GM18502 (cell line): ENCODE data around the gene DPP10.

Experiments used
- ATAC-seq: cut with Tn5 transposase; IDR thresholded peaks from one replicate; pipeline ENCODE4 v1.9.1; 2021; ENCODE audit warnings: mild to moderate bottlenecking; ENCODE audit not compliant: unreplicated experiment, poor library complexity

Gene DPP10

DNA sequence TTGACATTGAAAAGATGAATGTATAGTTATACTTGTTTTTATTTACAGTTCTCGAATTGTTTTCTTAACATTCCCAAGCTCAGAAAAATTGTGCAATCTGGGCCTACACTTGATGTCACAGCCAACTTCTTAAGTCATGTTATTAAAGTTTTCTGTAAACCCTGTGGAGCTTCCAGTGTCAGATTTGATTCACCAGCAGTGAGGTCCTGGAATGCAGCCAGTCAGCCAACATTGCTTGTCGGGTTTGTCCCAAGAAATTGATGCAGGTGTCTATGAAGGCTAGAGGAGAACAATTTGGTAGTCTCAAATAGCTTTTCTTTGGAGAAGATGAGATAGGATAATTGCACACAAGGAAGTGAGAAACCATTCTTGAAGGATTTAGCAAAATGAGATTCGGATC, 732.2 kb downstream of the DPP10 start:
- ATAC-seq: no peak

DNA sequence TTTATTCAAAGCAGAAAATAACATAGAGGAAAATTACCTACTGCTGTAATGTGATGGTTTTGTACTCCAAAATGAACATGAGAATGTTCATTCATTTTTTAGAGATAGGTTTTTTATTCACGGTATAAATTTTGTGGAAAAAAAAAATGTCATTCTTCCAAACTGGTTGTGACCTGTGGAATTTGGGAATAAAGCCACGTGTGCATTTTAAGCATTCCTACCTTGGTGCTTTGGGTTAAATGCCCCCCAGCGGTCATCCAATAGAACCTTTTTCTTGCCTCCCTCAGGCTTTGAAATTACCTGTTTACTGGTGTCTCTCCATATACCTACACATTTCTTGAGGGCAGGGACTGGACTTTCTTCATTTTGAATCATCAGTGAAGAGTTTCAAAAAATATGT, 740.7 kb downstream of the DPP10 start:
- ATAC-seq: no peak

DNA sequence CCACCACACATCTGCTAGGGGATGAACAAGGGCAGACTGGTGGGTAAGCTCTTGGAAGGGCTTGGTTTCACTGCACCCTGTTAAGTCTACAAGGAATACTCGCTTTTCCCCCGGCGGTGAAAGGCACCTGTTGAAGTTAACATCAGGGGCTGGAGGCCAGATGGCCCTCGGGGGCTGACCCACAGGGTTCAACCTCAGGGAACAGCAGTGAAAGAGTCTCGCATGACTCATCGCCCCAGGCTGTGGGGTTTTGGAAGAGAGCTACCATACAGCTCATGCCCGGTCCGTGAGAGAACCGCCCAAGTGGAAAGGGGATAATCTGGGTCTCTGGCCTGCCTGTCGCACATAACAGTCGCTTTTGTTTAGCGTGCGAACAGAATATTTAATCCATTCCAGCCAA, 748.0 kb downstream of the DPP10 start:
- no peak for ATAC-seq

DNA sequence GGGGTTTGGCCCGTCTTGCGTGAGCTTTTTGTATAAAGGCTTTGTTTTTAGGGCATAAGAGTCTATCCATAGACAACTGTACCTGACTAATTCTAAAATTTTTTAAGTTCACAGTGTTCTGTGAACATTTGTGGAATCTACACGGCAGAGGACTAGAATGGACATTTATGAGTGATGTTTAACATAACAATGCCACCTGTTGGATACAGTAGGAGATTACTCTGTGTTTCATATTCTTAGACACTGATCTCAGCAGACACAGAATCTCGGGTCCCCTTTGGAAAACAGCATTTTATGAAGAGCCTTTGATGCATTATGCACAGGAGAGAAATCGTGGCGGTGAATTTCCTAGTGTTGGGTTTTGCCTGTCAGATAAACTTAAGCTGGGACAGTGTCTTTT, 752.2 kb downstream of the DPP10 start:
- no peak for ATAC-seq

DNA sequence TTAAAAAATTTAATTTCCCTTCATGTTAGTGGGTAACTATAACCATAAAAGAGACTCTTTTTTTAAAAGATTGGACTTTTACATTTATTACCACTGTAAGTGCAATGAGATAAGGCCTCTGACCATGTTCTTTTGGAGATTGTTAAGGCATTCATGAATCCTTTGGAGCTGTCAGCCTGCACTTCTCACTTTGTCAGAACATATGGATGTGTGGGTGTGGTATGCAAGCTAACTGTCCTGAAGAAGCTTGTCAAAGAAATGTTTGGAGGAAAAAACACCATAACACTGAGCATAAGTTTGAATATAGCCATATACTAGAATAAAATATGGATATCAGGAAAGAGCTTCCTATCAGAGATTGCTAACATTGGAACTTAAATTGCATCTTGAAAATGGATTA, 754.1 kb downstream of the DPP10 start:
- ATAC-seq: no peak

DNA sequence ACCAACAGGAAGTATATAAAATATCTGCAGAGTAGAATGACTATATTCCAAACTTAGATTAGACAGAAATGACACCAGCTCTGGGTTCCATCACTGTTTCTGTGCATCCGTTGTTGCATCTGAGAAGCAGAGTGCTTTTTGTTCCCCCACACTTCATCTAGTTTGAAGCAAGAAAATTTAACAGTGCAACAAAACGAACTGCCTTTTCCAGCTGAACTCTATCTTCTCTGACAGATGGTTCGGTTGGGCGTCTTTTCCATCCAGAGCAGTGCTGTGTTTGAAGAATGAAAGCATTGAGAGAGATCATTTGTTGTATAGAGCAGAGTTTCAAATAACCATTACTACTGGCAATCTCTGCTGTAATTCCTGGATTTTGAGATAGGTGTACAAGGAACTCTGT, 757.5 kb downstream of the DPP10 start:
- no peak for ATAC-seq

DNA sequence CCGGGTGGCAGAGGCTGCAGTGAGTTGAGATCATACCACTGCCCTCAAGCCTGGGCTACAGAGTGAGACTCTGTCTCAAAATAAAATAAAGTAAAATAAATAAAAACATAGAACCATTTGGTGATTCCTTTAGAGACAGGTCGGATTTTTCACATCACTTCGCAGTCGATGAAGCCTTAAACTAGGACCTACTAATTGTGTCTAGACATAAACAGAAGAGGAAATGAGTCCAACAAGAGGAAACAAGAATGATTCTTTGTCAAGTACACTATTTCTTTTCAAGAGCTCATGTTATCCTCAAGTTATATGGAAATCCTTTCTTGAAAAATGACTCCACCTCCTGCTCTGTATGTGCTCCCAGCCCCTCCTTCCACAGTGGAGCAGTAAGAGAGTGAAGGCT, 758.9 kb downstream of the DPP10 start:
- no peak for ATAC-seq

DNA sequence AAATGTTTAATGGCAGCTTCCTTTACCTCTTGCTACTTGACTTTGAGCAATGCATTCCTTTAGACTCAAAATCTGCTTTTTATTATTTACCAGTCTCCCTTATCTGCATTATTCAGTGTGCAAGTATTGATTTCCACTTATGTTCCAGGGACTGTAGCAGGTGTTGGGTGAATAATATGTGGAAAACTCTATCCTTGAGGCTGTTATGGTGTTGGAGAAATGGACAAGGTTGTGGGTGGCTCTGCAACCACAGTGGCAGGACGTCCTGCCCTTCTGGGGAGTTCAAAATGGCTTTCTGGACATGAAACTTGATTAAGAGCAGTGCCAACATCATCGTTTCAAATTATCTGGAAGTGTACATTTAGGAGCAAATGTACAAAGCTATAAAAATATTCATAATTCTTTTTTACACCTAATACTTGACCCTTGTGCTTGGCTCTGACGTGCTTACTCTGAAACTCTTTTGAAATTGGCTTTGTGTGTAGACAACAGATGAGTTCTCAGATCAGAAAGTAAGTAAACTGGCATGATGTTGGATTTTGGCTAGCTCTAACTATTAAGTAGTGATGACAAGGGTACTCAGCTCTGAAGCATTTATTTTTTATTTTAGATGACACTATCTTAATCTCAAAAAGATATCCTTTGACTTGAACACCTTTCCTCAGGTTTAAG, 766.2 kb downstream of the DPP10 start:
- ATAC-seq: no peak

DNA sequence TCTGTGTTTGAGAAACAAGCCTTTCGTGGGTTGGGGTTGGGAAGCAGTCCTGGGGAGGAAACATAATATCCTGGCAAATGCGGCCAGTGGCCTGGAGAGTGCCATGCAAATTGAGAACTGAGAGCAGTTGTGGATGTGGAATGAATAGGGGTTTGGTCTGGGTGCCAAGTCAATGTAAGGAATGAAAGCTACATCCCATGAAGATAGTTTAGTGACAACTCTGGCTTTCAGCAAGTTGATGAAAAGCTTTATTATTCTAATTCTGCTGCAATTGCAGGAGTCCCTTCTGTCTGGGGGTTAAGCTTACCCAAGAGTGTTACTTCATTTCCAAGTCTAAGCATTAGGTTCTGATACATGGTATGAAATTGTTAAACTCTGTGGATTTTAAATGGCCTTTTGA, 771.6 kb downstream of the DPP10 start:
- no peak for ATAC-seq

DNA sequence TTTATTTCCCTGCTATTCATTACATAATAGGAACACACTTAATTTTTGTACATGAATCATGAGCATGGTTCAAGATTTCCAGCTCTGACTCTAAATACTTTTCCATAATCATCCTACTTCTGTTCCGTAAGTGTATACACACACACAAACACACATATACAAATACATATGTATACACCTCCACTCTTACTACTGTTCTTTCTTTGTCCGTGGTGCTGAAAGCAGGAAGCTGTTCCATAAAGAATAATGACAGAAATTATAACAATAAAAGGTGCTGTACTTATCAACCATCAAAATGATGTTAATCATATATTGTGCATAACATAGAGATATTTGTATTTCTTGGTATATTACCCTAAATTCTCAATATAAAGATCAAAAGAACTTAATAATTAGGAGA, 776.9 kb downstream of the DPP10 start:
- ATAC-seq: no peak

DNA sequence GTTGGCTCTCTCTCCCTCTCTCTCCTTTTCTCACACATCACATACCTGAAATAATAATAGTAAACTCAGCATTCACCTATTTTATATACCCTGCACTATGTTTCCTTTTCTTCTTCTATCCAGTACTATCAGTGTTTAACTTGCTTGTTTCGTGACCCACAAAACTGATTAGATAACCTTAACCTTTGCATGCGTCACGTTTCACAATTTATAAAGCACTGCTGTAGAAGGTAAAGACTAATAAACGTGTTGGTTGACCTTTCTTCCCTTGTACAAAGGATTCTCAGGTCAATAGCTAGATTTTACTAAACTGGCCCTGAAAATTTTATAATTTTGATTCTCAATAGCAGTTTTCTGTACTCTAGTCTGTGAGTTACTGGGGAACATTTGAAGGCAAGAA, 791.7 kb downstream of the DPP10 start:
- ATAC-seq: no peak

DNA sequence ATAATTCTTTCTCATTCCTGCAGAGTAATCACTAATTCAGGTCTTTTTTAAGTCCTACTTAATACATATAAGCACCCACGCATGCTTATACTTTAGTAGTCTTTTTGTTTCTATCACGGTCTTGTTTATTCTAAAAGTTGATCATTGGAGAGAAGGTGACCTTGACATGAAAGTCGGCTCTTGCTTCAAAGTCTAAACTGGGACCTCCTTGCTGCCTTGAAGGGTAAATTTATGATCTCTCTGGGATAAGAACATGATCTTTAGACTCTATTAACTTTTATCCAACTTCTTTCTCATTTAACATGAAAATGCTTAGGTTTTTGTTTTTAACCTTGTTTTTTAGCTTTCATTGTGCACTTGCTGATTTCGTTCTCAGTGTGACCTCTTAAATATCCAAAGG, 792.3 kb downstream of the DPP10 start:
- ATAC-seq: no peak

DNA sequence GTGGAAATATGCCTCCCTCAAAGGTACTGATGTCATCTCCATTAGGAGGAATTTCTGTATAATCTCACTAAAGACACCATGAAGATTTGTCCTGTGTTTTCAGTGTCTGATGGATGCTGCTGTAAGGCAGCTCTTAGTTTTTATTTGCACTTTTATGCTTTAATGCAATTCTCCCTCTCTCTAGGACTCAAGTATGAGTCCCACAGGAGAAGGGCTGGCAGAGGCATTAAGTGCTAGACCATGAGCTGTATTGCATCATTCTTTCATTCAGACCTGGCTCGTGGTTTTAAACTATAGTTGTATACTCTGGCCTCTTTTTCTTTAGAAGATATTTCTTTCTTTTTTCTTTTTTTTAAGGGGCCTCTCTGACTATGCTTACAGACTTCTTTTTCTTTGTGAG, 805.6 kb downstream of the DPP10 start:
- no peak for ATAC-seq

DNA sequence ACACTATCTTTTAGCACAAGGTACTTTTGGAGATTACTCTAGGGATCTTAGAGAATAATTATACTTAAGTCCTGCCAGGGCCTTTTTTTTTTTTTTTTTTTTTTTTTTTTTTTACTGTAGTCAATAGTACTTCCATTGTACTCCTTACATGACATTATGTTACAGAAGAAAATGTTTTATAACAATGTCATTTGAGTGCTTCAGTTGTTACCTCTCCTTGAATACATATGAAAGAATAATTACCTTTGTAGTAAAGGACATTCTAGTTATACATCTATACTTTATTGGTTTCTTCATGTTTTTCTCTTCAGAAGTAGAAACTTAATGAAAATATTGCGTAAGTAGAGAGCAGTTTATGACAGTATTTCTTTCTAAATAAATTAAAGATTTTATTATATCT, 834.9 kb downstream of the DPP10 start:
- no peak for ATAC-seq

DNA sequence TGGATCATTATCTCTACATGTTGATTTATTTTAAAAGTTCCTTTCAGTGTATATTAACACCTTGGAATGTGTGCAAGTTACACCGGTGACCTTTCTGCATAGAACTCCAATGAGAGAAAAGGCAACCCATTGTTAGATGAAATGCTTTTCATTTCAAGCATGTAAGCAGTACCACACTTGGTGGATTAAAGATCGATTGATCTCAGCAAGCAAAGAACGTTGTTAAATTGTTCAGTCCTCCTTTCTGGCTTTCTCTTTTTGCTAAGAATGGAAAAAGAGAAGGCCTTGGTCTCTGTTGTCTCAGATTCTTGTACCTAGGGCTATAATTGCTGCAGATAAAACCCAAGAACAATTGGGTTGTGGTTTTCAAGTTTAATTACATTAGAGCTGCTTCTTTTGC, 843.0 kb downstream of the DPP10 start:
- no peak for ATAC-seq

DNA sequence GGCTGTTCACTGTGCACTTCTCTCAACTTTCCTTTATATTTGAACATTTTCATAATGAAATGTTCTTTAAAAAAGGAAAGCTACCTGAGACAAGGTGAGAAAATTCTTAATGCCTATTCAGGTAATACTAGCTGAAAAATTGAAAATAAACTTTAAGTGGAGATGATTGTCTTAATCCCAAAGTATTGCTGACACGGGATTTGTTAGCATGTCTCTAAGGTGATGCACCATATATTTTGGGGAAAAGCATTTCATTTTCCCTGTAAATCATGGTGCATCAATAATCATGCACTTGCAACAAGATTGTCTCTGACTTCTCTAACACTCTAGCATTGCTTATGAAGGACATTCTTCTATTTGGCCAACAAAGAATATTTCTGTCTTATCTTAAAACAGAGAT, 848.0 kb downstream of the DPP10 start:
- ATAC-seq: no peak

DNA sequence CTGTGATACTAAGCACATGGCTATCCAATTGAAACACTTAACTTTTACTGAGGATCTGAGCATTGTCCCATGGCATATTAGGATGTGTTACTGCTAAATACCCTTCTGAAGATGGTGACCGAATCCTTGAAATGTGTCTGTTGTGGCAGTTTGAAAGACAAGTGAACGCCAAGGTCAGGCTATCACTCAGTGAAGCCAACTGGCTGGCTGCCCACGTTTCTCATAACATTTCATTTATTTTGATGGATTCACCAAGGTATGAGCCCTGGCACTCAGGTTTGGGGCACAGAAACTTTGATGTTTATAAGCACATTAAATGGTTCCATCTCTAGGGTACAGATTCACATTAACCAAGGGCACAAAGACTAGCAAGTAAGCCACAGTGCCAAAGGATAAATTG, 850.3 kb downstream of the DPP10 start:
- no peak for ATAC-seq

DNA sequence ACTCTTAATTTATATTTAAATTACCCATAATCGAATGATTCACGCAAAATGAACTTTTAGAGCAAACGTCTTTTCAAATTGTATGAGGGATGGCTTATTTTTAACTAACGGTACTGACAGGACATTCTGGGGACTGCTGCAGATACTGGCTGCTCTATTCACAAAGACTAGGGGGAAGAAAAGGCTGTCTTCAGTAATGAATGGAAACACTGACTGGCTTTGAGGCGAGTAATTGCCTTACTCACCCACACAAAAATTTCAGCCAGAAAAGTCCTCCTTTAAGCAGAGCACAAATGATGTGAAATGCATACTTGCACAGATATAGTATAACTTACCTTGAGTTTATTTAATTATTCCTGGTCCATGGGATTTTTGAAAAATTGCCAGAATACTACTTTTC, 852.6 kb downstream of the DPP10 start:
- ATAC-seq: no peak

DNA sequence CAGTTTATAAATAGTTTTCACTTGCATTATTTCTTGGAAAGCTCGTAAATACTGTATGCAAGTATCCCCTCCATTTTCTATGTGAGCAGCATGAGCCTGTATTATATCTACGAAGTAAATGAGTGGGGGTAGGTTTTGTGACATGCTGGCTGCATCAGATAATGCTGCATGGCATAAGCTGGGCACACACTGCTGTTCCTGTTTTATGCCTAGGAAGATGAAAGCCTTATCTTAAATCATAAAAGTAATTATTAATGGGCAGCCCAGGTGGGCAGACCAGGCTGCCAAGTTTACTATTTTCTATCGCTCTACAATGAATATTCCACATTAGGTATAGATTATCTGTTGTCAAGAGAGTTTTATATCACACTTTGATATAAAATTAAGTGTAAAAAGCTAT, 854.6 kb downstream of the DPP10 start:
- no peak for ATAC-seq

DNA sequence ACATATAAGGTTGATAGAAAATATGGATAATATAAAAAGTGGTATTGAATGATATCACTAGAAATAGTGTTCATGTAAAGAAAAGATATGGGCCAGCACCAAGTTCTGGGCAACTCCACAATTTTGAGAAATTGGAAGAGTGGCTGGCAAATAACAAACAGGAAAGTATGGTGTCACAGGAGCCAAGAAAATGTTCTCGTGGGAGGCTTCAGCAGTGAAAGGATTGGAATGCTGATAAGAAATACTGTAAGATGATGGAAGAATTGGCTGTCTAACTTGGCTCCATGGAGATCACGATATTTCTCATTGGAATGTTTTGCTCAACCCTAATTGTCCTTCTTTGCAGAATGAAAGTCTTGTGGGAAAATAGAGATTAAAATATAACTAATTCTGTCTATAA, 856.8 kb downstream of the DPP10 start:
- ATAC-seq: no peak

DNA sequence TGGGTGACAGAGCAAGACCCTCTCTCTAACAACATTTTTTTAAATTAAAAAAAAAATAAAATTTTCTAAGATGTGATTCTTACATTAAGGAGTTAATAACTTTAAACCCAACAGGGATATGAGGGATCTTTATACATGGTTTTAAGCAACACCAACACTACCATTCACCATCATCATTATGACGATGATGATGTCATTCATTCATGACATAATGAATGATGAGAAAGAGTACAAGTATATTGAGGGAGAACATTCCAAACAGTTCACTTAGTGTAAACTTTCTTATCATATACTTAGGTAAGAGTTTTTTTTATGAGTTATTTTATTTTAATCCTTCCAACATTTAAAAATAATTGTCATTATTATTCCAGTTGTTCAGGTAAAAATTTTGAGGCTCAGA, 863.3 kb downstream of the DPP10 start:
- no peak for ATAC-seq

DNA sequence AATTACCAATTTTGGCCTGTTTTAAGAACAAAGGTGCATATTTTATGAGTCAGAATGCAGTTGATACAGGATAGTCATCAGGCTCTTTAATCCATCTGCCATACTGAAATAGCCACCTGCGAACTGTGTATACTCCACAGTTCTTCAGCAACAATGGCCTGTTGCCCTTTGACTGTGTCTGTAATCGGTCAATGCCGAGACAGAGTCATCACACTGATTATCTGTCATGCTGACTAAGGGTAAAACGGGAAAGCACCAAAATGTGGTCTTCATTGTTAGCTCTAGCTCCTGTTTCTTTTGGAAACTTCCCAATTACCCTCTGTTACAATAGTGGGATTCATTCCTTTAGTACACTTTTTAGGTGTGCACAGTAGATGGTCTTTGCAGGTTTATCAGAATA, 871.7 kb downstream of the DPP10 start:
- no peak for ATAC-seq

DNA sequence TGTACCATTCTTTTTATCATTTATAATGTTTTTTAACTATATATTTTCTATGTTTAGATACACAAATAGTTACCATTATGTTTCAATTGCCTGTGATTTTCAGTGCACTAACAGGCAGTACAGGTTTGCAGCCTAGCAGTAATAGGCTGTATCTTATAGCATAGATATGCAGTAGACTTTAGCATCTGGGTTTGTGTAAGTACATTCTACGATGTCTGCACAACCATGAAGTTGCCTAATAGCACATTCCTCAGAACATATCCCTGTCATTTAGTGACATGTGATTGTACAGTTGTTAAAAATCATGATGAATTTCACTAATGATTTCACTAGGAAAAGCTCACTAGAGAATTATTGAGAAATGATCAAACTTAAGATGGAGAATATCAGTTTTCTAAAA, 884.6 kb downstream of the DPP10 start:
- ATAC-seq: no peak
